MM.1S (cell line): Measurements from ENCODE around the gene ECSIT.

ENCODE experiments used
- EZH2 ChIP-seq: fragments of 300-600 bp; sonication (generic); optimal IDR thresholded peaks from 2 replicates; pipeline ENCODE3; 2017; ENCODE audit warnings: low read depth, mild to moderate bottlenecking, antibody characterized with exemption, low read length, mixed read lengths
- EZH2phosphoT487 ChIP-seq: fragments of 300-600 bp; sonication (generic); IDR thresholded peaks from 2 replicates; pipeline ENCODE4 v1.6.1; 2018; ENCODE audit warnings: antibody characterized with exemption, low read length
- TF ChIP-seq, protein P1 (sequence below): fragments of 300-600 bp; sonication (generic); IDR thresholded peaks from 2 replicates; pipeline ENCODE4 v1.5.1; 2016; ENCODE audit warnings: antibody characterized with exemption, low read length, mixed read lengths

DNA sequence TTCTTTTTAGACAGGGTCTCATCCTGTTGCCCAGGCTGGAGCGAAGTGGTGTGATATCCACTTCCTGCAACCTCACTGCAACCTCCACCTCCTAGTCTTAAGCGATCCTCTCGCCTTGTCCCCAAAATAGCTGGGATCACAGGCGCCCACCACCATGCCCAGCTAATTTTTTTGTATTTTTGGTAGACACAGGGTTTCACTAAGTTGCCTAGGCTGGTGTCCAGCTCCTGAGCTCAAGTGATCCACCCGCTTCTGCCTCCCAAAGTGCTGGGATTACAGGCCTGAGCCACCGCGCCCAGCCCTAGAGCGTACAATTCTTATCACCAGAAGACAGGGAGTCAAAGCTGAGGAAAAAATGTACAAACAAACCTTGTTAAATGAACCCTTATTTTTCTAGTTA, 34.6 kb upstream of the ECSIT start:
- TF ChIP-seq, protein P1, sequence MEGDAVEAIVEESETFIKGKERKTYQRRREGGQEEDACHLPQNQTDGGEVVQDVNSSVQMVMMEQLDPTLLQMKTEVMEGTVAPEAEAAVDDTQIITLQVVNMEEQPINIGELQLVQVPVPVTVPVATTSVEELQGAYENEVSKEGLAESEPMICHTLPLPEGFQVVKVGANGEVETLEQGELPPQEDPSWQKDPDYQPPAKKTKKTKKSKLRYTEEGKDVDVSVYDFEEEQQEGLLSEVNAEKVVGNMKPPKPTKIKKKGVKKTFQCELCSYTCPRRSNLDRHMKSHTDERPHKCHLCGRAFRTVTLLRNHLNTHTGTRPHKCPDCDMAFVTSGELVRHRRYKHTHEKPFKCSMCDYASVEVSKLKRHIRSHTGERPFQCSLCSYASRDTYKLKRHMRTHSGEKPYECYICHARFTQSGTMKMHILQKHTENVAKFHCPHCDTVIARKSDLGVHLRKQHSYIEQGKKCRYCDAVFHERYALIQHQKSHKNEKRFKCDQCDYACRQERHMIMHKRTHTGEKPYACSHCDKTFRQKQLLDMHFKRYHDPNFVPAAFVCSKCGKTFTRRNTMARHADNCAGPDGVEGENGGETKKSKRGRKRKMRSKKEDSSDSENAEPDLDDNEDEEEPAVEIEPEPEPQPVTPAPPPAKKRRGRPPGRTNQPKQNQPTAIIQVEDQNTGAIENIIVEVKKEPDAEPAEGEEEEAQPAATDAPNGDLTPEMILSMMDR: no peak
- TF ChIP-seq EZH2: no peak
- no peak for TF ChIP-seq EZH2phosphoT487
